ENCODE data around the gene CNOT11.
"Not testable (repeated sequence)": the region's sequence is repeated elsewhere in the genome, so short reads cannot be mapped to it uniquely, and the experiment has no call there.

Gene CNOT11

DNA sequence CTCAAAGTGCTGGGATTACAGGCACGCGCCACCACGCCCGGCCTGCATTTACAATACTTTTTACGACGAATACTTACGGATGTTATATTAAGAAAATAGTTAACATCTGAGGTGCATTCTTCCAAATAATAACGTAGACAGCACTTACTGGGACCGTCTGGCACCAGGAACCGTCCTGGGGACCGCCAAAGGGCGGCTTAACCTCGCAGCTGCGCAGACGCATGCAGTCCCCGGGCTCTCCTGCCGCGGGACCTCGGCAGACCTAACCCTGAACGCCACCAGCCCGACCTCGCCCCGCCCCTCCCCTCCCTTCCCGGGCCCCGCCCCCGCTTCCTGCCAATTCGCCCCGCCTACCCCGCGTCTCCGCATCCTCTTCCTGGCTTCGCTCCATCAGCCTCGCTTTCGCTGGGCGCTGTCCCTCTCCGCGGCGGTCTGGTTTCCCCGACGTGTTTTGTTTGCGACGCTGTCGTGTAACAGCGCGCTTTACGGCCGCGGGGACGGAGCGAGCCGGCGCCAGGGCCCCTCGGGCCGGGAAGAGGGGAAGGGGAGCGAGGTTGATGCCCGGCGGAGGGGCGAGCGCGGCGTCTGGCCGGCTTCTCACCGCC lies at the start of gene CNOT11:
Gene CNOT11 (plus strand): TSS at position 479 of the 605 bp plus-strand sequence. CDS start 79 bp downstream, at position 558.
- DNase-seq (ENCODE audit: insufficient read length, low spot score) (peak; percentile 55), FAIRE-seq (no peak)
- no peak for TF ChIP-seq CTCF (IDR thresholded peaks at IDR 0.05; ENCODE audit: insufficient read depth, missing control alignments)

DNA sequence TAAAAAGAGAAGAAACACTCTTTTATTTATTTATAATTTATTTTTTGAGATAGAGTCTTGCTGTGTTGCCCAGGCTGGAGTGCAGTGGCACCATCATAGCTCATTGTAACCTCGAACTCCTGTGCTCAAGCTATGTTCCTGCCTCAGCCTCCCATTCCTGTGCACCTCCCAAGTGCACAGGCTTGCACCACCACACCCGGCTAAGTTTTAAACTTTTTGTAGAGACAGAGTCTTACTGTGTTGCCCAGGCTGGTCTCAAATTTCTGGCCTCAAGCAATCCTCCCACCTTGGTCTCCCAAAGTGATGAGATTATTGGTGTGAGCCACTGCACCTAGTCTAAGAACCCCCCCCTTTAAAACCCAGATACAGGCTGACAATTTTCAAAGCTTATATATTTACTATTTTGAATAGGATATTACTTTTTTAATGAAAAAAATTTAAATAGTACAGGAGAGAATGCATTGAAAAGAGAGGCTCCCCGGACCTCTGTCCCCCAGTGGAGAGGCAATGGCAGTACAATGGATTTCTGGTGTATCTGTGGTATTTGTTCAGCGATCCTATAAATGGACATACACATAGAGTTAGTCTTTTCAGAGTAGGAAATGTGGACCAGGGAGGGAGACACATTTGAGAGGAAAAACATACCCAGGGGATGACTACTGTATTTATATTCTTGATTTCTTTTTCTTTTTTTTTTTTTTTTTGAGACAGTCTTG lies 48.1 kb upstream of the CNOT11 start:
- no peak for FAIRE-seq
- no peak for TF ChIP-seq CTCF (IDR thresholded peaks at IDR 0.05; ENCODE audit: insufficient read depth, missing control alignments)
- DNase-seq (ENCODE audit: insufficient read length, low spot score), result no peak

DNA sequence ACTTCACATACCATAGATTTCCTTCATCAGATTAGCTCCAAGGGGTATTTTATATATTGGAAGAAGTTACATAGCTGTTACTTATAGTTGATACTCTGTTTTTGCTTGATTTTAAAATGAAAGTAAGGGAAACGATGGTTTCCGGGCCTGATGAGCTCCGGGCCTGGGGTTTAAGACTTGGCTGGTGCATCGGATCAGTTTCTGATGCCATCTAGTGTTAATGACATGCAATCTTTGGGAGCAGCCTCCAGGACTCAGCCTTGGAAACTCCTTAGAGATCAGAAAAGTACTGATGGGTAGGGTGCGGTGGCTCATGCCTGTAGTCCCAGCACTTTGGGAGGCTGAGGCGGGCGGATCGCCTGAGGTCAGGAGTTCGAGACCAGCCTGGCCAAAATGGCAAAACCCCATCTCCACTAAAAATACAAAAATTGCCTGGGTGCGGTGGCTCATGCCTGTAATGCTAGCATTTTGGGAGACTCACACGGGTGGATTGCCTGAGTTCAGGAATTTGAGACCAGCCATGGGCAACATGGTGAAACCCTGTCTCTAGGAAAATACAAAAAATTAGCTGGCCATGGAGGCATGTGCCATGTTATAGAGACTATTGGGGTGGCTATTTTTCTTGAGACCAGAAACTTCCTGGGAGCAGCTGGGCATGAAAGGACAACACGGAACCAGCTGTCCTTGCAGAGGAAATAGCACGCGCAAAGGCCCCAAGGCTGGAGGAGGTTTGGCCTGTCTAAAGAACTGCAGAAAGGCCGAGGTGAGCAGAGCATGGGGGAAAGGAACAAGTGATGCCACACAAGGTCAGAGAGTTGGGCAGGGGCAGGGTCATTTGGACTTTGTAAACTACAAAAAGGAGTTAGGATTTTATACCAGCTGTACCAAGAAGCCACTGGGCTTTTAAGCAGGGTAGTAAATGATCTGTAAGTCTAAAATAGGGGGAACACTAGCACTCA lies 46.9 kb upstream of the CNOT11 start:
- TF ChIP-seq CTCF (IDR thresholded peaks at IDR 0.05; ENCODE audit: insufficient read depth, missing control alignments), result peak; percentile 73
- no peak for DNase-seq (ENCODE audit: insufficient read length, low spot score)
- no peak for FAIRE-seq

DNA sequence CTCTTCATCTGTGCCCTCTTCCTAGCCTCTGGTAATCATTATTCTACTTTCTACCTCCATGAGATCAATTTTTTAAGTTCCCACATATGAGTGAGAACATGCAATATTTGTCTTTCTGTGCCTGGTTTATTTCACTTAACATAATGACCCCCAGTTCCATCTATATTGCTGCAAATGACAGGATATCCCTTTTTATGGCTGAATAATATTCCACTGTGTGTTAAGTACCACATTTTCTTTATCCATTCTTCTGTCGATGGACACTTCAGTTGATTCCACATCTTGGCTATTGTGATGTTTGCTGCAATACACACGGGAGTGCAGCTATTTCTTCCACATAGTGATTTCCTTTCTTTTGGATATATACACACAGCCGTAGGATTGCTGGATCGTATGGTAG lies 43.9 kb upstream of the CNOT11 start:
- no peak for TF ChIP-seq CTCF (IDR thresholded peaks at IDR 0.05; ENCODE audit: insufficient read depth, missing control alignments)
- FAIRE-seq, result no peak
- no peak for DNase-seq (ENCODE audit: insufficient read length, low spot score)

- TF ChIP-seq CTCF (IDR thresholded peaks at IDR 0.05; ENCODE audit: insufficient read depth, missing control alignments), result no peak
- no peak for FAIRE-seq
- DNase-seq (ENCODE audit: insufficient read length, low spot score), result no peak
Measured at GRCh38 chr2:101219246-101219645, 33.4 kb upstream of the CNOT11 start.

DNA sequence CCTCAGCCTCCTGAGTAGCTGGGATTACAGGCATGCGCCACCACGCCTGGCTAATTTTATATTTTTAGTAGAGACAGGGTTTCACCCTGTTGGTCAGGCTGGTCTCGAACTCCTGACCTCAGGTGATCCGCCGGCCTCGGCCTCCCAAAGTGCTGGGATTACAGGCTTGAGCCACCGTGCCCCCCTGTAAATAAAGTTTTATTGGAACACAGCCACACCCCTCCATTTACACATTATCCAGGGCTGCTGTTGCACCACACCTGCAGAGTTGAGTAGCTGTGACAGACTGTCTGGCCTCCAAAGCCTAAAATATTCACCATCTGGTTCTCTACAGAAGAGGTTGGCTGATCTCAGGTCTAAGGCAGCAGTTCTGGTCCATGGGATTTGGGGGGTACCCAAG lies 32.6 kb upstream of the CNOT11 start:
- FAIRE-seq; DNase-seq (ENCODE audit: insufficient read length, low spot score): not testable (repeated sequence)

DNA sequence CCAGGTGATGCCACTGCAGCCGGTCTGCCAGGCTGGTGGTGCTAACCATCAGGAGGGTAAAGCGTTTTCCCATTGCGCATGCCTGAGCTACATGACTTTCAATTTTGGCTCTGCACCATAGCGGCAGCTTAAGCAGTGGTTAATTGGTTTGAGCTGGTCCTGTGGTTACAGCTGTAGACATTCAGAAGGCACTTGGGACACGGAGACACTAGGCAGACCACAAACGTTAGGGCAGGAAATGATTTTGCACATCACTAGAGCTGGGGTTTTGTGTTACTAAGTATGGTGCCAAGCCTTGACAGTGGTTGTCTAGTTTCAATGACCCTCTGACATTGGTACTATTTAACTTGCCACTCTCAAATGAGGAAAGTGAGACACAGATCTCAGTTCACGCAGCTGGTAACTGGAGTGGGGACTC lies 28.9 kb upstream of the CNOT11 start:
- no peak for FAIRE-seq
- TF ChIP-seq CTCF (IDR thresholded peaks at IDR 0.05; ENCODE audit: insufficient read depth, missing control alignments), result no peak
- DNase-seq (ENCODE audit: insufficient read length, low spot score), result no peak
